VCaP (cell line): ENCODE data around the gene KRT77.

Source experiments
- H3K27ac ChIP-seq: fragments of 450-650 bp; 2 replicates; pipeline ENCODE4 v1.5.1; 2017
- CTCF ChIP-seq: fragments of 450-650 bp; conservative IDR thresholded peaks from 2 replicates; pipeline ENCODE4 v1.5.1; 2017; ENCODE audit warnings: mild to moderate bottlenecking, moderate library complexity

The KRT77 gene

GRCh38 chr12:52667931-52668330, 35.4 kb downstream of the KRT77 start:
- no peak overlapping the region for H3K27ac ChIP-seq
- TF ChIP-seq CTCF: no peak

GRCh38 chr12:52667509-52667908, 35.8 kb downstream of the KRT77 start:
- TF ChIP-seq CTCF: peak; percentile 42; the same call in 1 of the 2 replicates
- H3K27ac ChIP-seq: no peak overlapping the region

- TF ChIP-seq CTCF: no peak
- no peak overlapping the region for H3K27ac ChIP-seq
These were observed 36.9 kb downstream of the KRT77 start for GRCh38 chr12:52666471-52666870.

GRCh38 chr12:52663420-52663819, 39.9 kb downstream of the KRT77 start:
- no peak for TF ChIP-seq CTCF
- H3K27ac ChIP-seq: no peak overlapping the region

- no peak for TF ChIP-seq CTCF
- H3K27ac ChIP-seq: no peak overlapping the region
These were observed 40.5 kb downstream of the KRT77 start for GRCh38 chr12:52662918-52663229.

- TF ChIP-seq CTCF: no peak
- H3K27ac ChIP-seq: no peak overlapping the region
These were observed 41.0 kb downstream of the KRT77 start for GRCh38 chr12:52662093-52662917.

GRCh38 chr12:52661668-52662067, 41.7 kb downstream of the KRT77 start:
- TF ChIP-seq CTCF: no peak
- no peak overlapping the region for H3K27ac ChIP-seq
